Activated CD4-positive, alpha-beta T cell treated with anti-CD3 and anti-CD28 coated beads for 36 hours (primary cell): ENCODE measurements around the gene SLC14A1. TPM values are rescaled to one million over a fixed set of nuclear protein-coding genes. Genes with fewer than 3 reads are reported as not detected.
"Not testable (repeated sequence)": the region's sequence is repeated elsewhere in the genome, so short reads cannot be mapped to it uniquely, and the experiment has no call there.

Source experiments
- ATAC-seq: fragments of 200-7000 bp; cut with Tn5 transposase; one replicate; pipeline ENCODE4 v1.10.0; 2021; ENCODE audit warnings: mild to moderate bottlenecking, moderate library complexity
- CTCF ChIA-PET: fragments of 350-600 bp; sonication (Branson Sonifier 250); formaldehyde crosslinking; loops from one replicate; lab custom pipeline; 2021; ENCODE audit warnings: antibody characterized with exemption; lab: Charles Lee
- POLR2A ChIA-PET: fragments of 350-600 bp; sonication (Branson Sonifier 250); formaldehyde crosslinking; loops from one replicate; lab custom pipeline; 2021; ENCODE audit warnings: antibody characterized with exemption, inconsistent platforms; lab: Charles Lee
- DNase-seq: peaks from one replicate; pipeline ENCODE4 v3.0.0-alpha.2; 2020
- H3K27ac Mint-ChIP-seq: one replicate; pipeline ENCODE4 v1.8.0; 2021; ENCODE audit warnings: mixed read lengths
- H3K27me3 Mint-ChIP-seq: one replicate; pipeline ENCODE4 v1.8.0; 2021; ENCODE audit warnings: mixed read lengths
- H3K36me3 Mint-ChIP-seq: one replicate; pipeline ENCODE4 v1.8.0; 2021; ENCODE audit warnings: low read depth, mixed read lengths
- H3K4me1 Mint-ChIP-seq: one replicate; pipeline ENCODE4 v1.8.0; 2021; ENCODE audit warnings: mixed read lengths
- H3K4me3 Mint-ChIP-seq: one replicate; pipeline ENCODE4 v1.8.0; 2021; ENCODE audit warnings: mild to moderate bottlenecking, moderate library complexity, mixed read lengths
- H3K9me3 Mint-ChIP-seq: one replicate; pipeline ENCODE4 v1.8.0; 2021; ENCODE audit warnings: low read depth, mixed read lengths
- intact Hi-C, 2 experiments: fragments of 100-400 bp; cut with DNase I in 1 of 2; cut with micrococcal nuclease in 1 of 2; formaldehyde crosslinking; loops; one replicate each; pipeline versions ENCODE4 v1.14.2 to v1.15.1; 2022 to 2024; cut with DNase I, micrococcal nuclease
- total RNA-seq, 2 experiments: library from RNA; stranded (reverse); gene quantifications; one replicate each; pipeline ENCODE4 v1.2.3, GENCODE V29; 2021

The SLC14A1 gene
- total RNA-seq, 2 experiments from 2014 or later = 1.3 to 1.5 TPM

- DNase-seq = no peak
- ChIA-PET CTCF (interaction anchor here (0.6 kb wide), 1 partner anchor 136 kb away, joined by 3 read pairs; no protein-coding TSS in a partner anchor), POLR2A (no interaction called here)
- Mint-ChIP-seq H3K4me1 (no peaks in the 10 kb centered on the region), H3K27ac (no peak overlapping the region), H3K9me3 (no peaks in the 10 kb centered on the region), H3K27me3 (peaks cover 29% of the 10 kb centered on the region), H3K36me3 (no peaks in the 10 kb centered on the region), H3K4me3 (no peak overlapping the region)
- intact Hi-C loops = no loop called here
- ATAC-seq = no peak
Observed at GRCh38 chr18:45757005-45757404, 33.0 kb downstream of the SLC14A1 start.

GRCh38 chr18:45757644-45758043 is 33.7 kb downstream of the SLC14A1 start:
- peaks cover 29% of the 10 kb centered on the region for H3K27me3 Mint-ChIP-seq
- H3K4me3 Mint-ChIP-seq, H3K36me3 Mint-ChIP-seq, H3K9me3 Mint-ChIP-seq, DNase-seq, POLR2A ChIA-PET, ATAC-seq, H3K4me1 Mint-ChIP-seq, intact Hi-C loops, CTCF ChIA-PET, H3K27ac Mint-ChIP-seq: not testable (repeated sequence)

DNA sequence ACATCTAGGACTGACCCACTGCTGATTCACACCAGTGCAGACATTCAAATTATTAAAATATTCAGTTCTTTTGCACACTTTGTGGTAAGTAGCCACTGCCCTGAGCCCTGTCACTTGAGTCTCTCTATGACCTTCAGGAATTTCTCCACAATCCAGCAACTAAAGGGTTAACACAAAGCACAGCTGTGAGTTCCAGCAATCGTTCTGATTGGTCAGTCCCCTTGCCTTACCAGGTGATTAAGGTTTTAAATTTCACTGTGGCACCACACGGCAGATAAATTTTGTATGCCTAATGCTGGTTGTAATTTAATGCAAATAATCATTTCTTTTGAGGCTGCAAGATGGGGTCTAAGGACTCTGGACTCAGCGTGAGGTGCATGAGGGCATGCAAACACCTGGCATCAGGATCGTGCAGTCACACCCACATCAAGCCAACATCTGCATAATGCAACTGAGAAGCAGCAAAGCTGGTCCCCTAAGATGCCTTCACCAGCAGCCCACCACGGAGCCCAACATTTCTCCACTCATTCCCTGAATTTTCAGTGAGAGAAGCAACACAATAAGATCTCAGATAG is 36.6 kb downstream of the SLC14A1 start:
- POLR2A ChIA-PET = no interaction called here
- Mint-ChIP-seq H3K27ac (no peak overlapping the region), H3K4me3 (no peak overlapping the region), H3K27me3 (peaks cover 20% of the 10 kb centered on the region), H3K9me3 (no peaks in the 10 kb centered on the region), H3K36me3 (no peaks in the 10 kb centered on the region), H3K4me1 (peaks cover 4% of the 10 kb centered on the region)
- no peak for DNase-seq
- no peak for ATAC-seq
- intact Hi-C loops = no loop called here
- CTCF ChIA-PET = no interaction called here

GRCh38 chr18:45761512-45762114 is 37.6 kb downstream of the SLC14A1 start:
- peaks cover 4% of the 10 kb centered on the region for H3K4me1 Mint-ChIP-seq
- H3K27ac Mint-ChIP-seq = no peak overlapping the region
- ChIA-PET POLR2A (no interaction called here), CTCF (interaction anchor here (1.0 kb wide), 1 partner anchor 11 kb away, joined by 3 read pairs; no protein-coding TSS in a partner anchor)
- H3K4me3 Mint-ChIP-seq = no peak overlapping the region
- DNase-seq (no peak), ATAC-seq (no peak)
- no peaks in the 10 kb centered on the region for H3K36me3 Mint-ChIP-seq
- no peaks in the 10 kb centered on the region for H3K9me3 Mint-ChIP-seq
- H3K27me3 Mint-ChIP-seq = peaks cover 13% of the 10 kb centered on the region
- intact Hi-C loops = no loop called here

GRCh38 chr18:45764000-45764686 is 40.2 kb downstream of the SLC14A1 start:
- Mint-ChIP-seq H3K9me3 (no peaks in the 10 kb centered on the region), H3K4me1 (peaks cover 4% of the 10 kb centered on the region), H3K27ac (no peak overlapping the region), H3K4me3 (no peak overlapping the region), H3K36me3 (no peaks in the 10 kb centered on the region), H3K27me3 (peaks cover 10% of the 10 kb centered on the region)
- intact Hi-C loops = no loop called here
- CTCF ChIA-PET = interaction anchor here (0.5 to 0.6 kb wide), 2 partner anchors 16 to 41 kb away, joined by 3 read pairs; no protein-coding TSS in a partner anchor
- DNase-seq = no peak
- POLR2A ChIA-PET = no interaction called here
- ATAC-seq = peak; percentile 55

GRCh38 chr18:45765796-45766195 is 41.8 kb downstream of the SLC14A1 start:
- DNase-seq = no peak

DNA sequence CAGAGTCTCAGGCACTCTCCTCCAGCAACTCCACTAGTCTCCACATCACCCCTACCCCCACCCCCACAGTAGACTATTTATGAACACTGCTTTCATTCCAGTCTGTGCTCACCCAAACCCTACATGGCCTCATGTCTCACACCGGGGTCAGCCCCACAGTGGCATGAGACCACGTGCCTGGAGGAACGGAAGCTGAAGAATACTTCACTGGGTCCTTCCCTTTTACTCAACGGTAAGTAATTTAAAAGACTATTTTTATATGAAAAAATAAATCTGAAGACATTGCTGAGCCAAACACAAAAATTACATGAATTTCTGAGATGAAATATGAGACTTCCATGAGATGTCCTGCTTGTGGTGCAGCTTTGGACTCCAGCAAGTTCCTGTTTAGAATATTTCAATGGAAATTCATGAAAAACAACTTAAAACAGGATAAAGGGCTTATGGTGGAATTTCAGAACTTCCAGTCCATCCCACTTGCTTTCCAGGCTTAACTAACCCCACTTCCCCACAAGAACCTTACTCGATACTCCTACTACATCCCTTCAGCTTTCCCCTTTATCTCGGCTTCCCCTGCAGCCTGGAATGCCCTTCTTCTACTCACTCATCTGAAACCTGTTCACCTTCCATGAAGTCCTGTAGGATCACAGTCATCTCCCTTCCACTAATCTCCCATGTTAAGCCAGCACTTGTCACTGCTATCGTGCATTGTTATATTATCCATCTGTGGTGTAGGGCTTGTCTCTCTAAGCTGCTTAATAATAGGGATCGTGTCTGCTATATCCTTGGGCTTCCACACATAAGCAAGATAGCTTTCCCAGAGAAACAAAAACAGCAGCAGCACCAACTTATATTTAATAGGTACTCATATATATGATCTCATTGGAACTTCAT is 47.9 kb downstream of the SLC14A1 start:
- Mint-ChIP-seq H3K9me3 (no peaks in the 10 kb centered on the region), H3K4me1 (peaks cover 16% of the 10 kb centered on the region)
- POLR2A ChIA-PET = interaction anchor here (0.6 kb wide), 1 partner anchor 26 kb away, joined by 3 read pairs; no protein-coding TSS in a partner anchor

More at GRCh38 chr18:45765796-45766195, 41.8 kb downstream of the SLC14A1 start:
- Mint-ChIP-seq H3K9me3 (no peaks in the 10 kb centered on the region), H3K36me3 (no peaks in the 10 kb centered on the region), H3K27ac (no peak overlapping the region), H3K27me3 (peaks cover 19% of the 10 kb centered on the region), H3K4me1 (peaks cover 4% of the 10 kb centered on the region), H3K4me3 (no peak overlapping the region)
- ChIA-PET POLR2A (no interaction called here), CTCF (interaction anchor here (1.0 kb wide), 1 partner anchor 15 kb away, joined by 3 read pairs; no protein-coding TSS in a partner anchor)
- intact Hi-C loops = no loop called here
- ATAC-seq = no peak

DNA sequence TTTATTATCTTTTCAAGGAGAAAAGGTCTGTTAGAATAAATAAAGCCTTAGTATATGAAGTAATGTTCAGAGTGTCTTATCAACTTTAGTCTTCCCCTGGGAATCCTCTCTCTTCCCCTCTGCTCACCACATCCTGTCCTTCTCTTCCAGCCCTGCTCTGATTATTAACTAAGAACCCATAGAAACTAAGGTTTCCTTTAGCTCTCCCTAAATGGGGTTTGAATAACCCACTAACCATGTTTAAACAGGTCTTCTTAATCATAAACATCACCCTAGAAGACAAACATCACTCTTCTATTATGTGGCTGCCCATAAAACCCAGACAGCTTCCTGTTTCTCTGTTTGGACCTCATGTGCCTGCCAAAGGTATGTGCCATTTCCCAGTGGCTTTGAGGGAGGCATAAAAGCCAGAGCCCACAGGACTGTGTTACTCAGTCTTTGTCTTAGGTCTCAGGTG is 50.1 kb downstream of the SLC14A1 start:
- intact Hi-C loops = no loop called here
- Mint-ChIP-seq H3K4me3 (no peak overlapping the region), H3K4me1 (peaks cover 16% of the 10 kb centered on the region), H3K36me3 (peaks cover 2% of the 10 kb centered on the region), H3K9me3 (no peaks in the 10 kb centered on the region), H3K27me3 (peaks cover 36% of the 10 kb centered on the region), H3K27ac (no peak overlapping the region)
- ChIA-PET POLR2A (no interaction called here), CTCF (interaction anchor here (0.9 to 2.3 kb wide), 3 partner anchors 31 to 108 kb away, joined by 3 to 10 read pairs (median 3); no protein-coding TSS in a partner anchor)
- ATAC-seq = no peak
- DNase-seq = no peak

More for the DNA sequence above, 47.9 kb downstream of the SLC14A1 start:
- DNase-seq (no peak), ATAC-seq (no peak)
- intact Hi-C loops = no loop called here
- Mint-ChIP-seq H3K36me3 (peaks cover 2% of the 10 kb centered on the region), H3K4me3 (no peak overlapping the region), H3K27ac (no peak overlapping the region), H3K27me3 (peaks cover 26% of the 10 kb centered on the region)
- CTCF ChIA-PET = interaction anchor here (0.7 to 1.2 kb wide), 2 partner anchors 14 to 284 kb away, joined by 3 to 4 read pairs; no protein-coding TSS in a partner anchor

DNA sequence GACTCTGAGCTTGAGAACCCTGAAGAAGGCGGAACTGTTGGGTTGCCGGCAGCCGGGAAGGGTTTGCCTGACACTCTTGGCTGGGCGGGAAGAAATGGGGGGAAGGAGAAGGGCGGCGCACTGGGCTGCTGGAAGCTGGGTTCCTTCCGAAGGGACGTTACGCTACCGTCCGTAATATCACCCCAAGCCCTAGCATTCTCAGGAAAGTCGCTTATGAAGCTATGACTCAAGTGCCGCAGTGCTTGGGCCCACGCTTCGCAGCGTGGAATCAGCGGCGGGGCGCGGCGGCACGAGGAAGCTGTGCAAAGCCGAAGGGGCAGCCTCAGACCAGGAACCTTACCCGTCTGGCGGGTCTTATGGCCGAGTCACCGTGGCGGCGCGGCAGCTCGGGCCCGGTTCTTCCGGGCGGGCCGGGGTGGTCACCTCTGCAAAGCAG is 51.3 kb downstream of the SLC14A1 start:
- no peaks in the 10 kb centered on the region for H3K9me3 Mint-ChIP-seq
- peaks cover 29% of the 10 kb centered on the region for H3K27me3 Mint-ChIP-seq
- peak overlapping the region; percentile 75 for H3K4me3 Mint-ChIP-seq
- POLR2A ChIA-PET = interaction anchor here (1.2 kb wide), 1 partner anchor 99 kb away, joined by 4 read pairs; no protein-coding TSS in a partner anchor
- intact Hi-C loops = loop anchor here in 1 of 2 experiments (5.0 kb wide), 1 partner anchor 62 kb away; no protein-coding TSS in a partner anchor
- ATAC-seq (peak; percentile 95), DNase-seq (peak; percentile 85)
- peak overlapping the region; percentile 49 for H3K27ac Mint-ChIP-seq
- peaks cover 2% of the 10 kb centered on the region for H3K36me3 Mint-ChIP-seq
- peaks cover 16% of the 10 kb centered on the region for H3K4me1 Mint-ChIP-seq
- CTCF ChIA-PET = interaction anchor here (0.6 to 2.3 kb wide), 6 partner anchors 32 to 419 kb away, joined by 3 to 10 read pairs (median 4); no protein-coding TSS in a partner anchor

DNA sequence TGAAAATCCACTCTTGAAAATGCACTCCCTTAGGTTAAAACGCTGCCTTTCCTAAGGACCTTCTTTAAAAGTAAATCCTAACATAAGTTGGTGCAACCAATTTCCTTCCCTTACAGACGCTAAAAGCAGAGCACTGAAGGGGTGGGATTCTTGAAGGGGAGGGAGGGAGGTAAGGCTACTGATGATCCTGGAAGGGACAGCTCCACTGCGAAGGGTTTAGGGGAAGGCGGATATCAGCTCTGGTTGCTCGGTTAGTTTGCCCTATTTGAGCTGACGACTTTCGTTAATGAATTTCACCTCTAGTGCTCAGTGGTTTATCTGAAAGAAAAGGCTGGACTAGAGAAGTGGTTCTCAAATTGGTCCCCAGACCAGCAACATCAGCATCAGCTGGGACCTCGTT is 51.8 kb downstream of the SLC14A1 start:
- DNase-seq (no peak), ATAC-seq (no peak)
- H3K27me3 Mint-ChIP-seq = peaks cover 25% of the 10 kb centered on the region
- CTCF ChIA-PET = interaction anchor here (0.6 to 2.3 kb wide), 6 partner anchors 53 to 1070 kb away, joined by 3 to 10 read pairs (median 3); no protein-coding TSS in a partner anchor
- H3K36me3 Mint-ChIP-seq = peaks cover 2% of the 10 kb centered on the region
- H3K4me3 Mint-ChIP-seq = peak overlapping the region; percentile 75
- POLR2A ChIA-PET = interaction anchor here (1.2 kb wide), 1 partner anchor 98 kb away, joined by 4 read pairs; no protein-coding TSS in a partner anchor
- no peak overlapping the region for H3K27ac Mint-ChIP-seq
- intact Hi-C loops = loop anchor here in 1 of 2 experiments (2.0 to 5.0 kb wide), 2 partner anchors 62 to 99 kb away; no protein-coding TSS in a partner anchor
- peaks cover 16% of the 10 kb centered on the region for H3K4me1 Mint-ChIP-seq
- H3K9me3 Mint-ChIP-seq = no peaks in the 10 kb centered on the region
